ENCODE results near the gene BASP1. TPM values are rescaled to one million over a fixed set of nuclear protein-coding genes. Genes with fewer than 3 reads are reported as not detected.

Gene BASP1
- total and polyA plus RNA-seq, 12 donors: 7.0 to 24.9 (median 12.7) TPM

DNA sequence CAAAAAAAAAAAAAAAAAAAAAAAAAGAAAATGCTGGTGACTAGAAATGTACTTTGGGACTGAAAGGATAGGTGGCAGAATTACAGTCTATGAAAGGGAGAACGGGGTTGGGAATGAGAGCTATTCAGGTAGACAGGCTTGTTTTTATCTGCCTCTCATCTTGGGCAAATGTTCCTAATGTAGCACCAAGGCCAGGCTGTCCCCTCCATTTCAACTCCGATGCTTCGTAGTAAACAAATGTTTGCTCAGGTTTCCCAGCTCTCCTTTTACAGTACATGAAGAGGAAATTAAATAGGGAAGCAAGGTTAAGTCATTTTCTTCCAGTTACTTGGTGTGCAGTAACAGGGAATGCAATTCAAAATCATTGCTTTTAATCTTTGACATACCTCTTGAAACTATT lies 4.4 kb upstream of the BASP1 start:
- H3K36me3 ChIP-seq (replicated peaks in 1 of 2): no peaks in the 10 kb centered on the region
- intact Hi-C loops (cut with DNase I): loop anchor here (5.0 to 10.0 kb wide), 2 partner anchors 1099 to 1102 kb away; no protein-coding TSS in a partner anchor
- 38 to 65% (median 54%) methylated on average over 2 to 3 of the region's 3 CpGs for WGBS, 4 donors
- H3K4me3 ChIP-seq: no peak overlapping the region
- peaks cover 0 to 4% of the 10 kb centered on the region in 2 donors for H3K4me1 ChIP-seq (replicated peaks in 1 of 2)
- H3K27me3 ChIP-seq: no peaks in the 10 kb centered on the region
- no peaks in the 10 kb centered on the region for H3K9me3 ChIP-seq (replicated peaks in 1 of 3)
- no peak for DNase-seq
- no peak overlapping the region for H3K27ac ChIP-seq
- TF ChIP-seq, protein P1, sequence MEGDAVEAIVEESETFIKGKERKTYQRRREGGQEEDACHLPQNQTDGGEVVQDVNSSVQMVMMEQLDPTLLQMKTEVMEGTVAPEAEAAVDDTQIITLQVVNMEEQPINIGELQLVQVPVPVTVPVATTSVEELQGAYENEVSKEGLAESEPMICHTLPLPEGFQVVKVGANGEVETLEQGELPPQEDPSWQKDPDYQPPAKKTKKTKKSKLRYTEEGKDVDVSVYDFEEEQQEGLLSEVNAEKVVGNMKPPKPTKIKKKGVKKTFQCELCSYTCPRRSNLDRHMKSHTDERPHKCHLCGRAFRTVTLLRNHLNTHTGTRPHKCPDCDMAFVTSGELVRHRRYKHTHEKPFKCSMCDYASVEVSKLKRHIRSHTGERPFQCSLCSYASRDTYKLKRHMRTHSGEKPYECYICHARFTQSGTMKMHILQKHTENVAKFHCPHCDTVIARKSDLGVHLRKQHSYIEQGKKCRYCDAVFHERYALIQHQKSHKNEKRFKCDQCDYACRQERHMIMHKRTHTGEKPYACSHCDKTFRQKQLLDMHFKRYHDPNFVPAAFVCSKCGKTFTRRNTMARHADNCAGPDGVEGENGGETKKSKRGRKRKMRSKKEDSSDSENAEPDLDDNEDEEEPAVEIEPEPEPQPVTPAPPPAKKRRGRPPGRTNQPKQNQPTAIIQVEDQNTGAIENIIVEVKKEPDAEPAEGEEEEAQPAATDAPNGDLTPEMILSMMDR (IDR thresholded peaks at IDR 0.05): no peak
- TF ChIP-seq POLR2A (IDR thresholded peaks at IDR 0.05): no peak

GRCh38 chr5:17213938-17214337 lies 3.5 kb upstream of the BASP1 start:
- intact Hi-C loops (cut with DNase I): loop anchor here (5.0 to 10.0 kb wide), 2 partner anchors 1098 to 1101 kb away; no protein-coding TSS in a partner anchor
- no peaks in the 10 kb centered on the region for H3K27me3 ChIP-seq
- no peak overlapping the region for H3K27ac ChIP-seq
- H3K9me3 ChIP-seq (replicated peaks in 1 of 3): no peaks in the 10 kb centered on the region
- peaks cover 0 to 4% of the 10 kb centered on the region in 2 donors for H3K4me1 ChIP-seq (replicated peaks in 1 of 2)
- 72 to 84% (median 79%) methylated on average over 2 of the region's 2 CpGs for WGBS, 4 donors
- no peaks in the 10 kb centered on the region for H3K36me3 ChIP-seq (replicated peaks in 1 of 2)
- TF ChIP-seq POLR2A (IDR thresholded peaks at IDR 0.05): no peak
- no peak overlapping the region for H3K4me3 ChIP-seq
- DNase-seq: no peak

GRCh38 chr5:17214893-17215292 lies 2.5 kb upstream of the BASP1 start:
- H3K4me3 ChIP-seq: no peak overlapping the region
- peaks cover 0 to 4% of the 10 kb centered on the region in 2 donors for H3K4me1 ChIP-seq (replicated peaks in 1 of 2)
- H3K36me3 ChIP-seq (replicated peaks in 1 of 2): no peaks in the 10 kb centered on the region
- H3K27me3 ChIP-seq: no peaks in the 10 kb centered on the region
- DNase-seq: no peak
- H3K9me3 ChIP-seq (replicated peaks in 1 of 3): no peaks in the 10 kb centered on the region
- TF ChIP-seq, protein P1 (IDR thresholded peaks at IDR 0.05): no peak
- no peak for TF ChIP-seq POLR2A (IDR thresholded peaks at IDR 0.05)
- WGBS, 4 donors: 71 to 81% (median 78%) methylated on average over 2 of the region's 2 CpGs
- H3K27ac ChIP-seq: no peak overlapping the region
- intact Hi-C loops (cut with DNase I): loop anchor here (5.0 to 10.0 kb wide), 3 partner anchors 1082 to 1100 kb away; no protein-coding TSS in a partner anchor

- Histone ChIP-seq H3K9me3 (replicated peaks in 1 of 3) (no peaks in the 10 kb centered on the region), H3K36me3 (replicated peaks in 1 of 2) (no peaks in the 10 kb centered on the region), H3K27ac (no peak overlapping the region), H3K4me3 (no peak overlapping the region), H3K27me3 (no peaks in the 10 kb centered on the region), H3K4me1 (replicated peaks in 1 of 2) (peaks cover 0 to 4% of the 10 kb centered on the region in 2 donors)
- no peak for TF ChIP-seq POLR2A (IDR thresholded peaks at IDR 0.05)
- TF ChIP-seq, protein P1 (IDR thresholded peaks at IDR 0.05): no peak
- no peak for DNase-seq
- 67 to 80% (median 74%) methylated on average over 2 of the region's 2 CpGs for WGBS, 4 donors
- intact Hi-C loops (cut with DNase I): loop anchor here (5.0 to 10.0 kb wide), 2 partner anchors 1082 to 1099 kb away; no protein-coding TSS in a partner anchor
Measured at GRCh38 chr5:17215361-17215760, 2.1 kb upstream of the BASP1 start.
